GM18520 (cell line): ENCODE results near the gene PPP1R13B.

Experiments used
- ATAC-seq: cut with Tn5 transposase; IDR thresholded peaks from one replicate; pipeline ENCODE4 v1.9.1; 2021; ENCODE audit not compliant: unreplicated experiment

The PPP1R13B gene

DNA sequence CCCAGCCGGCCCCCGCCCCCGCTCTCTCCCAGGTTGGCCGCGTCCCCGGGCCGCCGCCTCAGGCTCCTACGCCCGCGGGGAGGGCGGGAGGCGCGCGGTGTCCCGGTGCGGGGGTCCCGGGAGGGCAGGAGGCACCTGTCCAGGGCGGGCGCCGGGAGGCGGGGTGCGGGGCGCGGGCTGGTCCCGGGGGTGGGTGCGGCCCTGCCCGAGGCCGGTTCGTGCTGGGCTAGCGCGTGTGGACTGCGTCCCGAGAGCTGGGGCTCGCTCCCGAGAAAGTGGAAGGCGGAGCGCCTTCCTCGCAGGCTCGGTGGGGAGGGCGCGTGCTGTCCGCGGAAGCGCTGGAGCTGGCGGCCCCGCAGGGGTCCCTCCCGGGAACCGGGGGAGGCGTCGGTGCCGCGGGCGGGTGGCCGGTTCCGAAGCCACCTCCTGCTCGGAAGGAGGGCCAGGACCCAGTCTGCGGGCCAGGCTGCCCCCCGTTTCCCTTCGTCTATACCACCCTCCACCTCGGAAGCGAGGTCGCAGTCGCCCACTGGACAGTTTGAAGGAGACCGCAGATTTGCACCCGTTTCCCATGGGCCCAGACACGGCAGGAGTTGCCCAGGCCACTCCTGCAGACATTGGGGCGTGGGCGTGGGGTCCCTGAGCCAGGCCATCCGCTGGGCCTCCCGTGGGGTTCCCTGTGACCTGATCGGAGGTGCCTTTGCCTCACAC lies 131.1 kb downstream of the PPP1R13B start:
- ATAC-seq = no peak

DNA sequence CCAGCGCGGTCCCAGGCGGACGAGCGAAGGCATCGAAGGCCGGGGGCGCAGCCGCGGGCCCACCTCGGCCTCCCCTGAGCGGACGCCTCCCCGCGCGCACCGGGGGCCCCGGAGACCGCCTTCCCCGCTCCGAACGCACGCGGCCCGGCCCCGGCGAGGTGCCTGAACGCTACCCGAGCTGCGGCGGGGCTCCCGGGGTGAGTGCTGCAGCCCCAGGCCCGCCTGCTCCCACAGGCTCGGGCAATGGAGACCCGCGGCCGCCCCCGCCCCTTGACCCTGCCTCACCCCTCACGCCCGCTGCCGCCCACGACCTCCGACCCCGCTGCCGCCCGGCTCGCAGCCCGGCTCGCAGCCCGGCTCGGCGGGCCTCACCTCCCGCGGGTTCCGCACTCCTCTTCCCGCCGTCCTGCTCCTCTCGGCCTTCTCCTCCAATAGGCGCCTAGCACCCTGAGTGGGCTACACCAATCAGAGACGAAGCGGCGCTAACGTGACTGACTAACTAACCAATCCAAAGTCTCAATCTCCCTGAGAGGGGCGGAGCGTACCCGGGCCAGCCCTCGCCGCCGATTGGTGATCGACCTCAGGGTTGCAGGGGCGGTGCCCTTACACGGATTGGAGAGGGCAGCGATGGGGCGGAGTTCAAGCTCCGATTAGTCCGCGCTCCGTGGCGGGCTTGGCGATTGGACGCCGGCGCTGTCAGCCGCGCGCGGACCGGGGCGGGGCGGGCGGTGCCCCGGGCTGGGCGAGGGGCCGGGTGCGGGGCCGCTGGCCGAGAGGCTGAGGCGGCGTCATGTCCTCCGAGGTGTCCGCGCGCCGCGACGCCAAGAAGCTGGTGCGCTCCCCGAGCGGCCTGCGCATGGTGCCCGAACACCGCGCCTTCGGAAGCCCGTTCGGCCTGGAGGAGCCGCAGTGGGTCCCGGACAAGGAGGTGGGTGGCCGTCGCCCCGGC lies 132.0 kb downstream of the PPP1R13B start, which contains the start of the genes XRCC3 and ZFYVE21:
XRCC3 (minus strand) TSS at position 400 of the 949 bp plus-strand sequence. CDS start 4,364 bp downstream, outside the sequence.
ZFYVE21 (plus strand) TSS at position 759 of the 949 bp plus-strand sequence; CDS start at position 791, 32 bp downstream.
- ATAC-seq = peak; percentile 93

DNA sequence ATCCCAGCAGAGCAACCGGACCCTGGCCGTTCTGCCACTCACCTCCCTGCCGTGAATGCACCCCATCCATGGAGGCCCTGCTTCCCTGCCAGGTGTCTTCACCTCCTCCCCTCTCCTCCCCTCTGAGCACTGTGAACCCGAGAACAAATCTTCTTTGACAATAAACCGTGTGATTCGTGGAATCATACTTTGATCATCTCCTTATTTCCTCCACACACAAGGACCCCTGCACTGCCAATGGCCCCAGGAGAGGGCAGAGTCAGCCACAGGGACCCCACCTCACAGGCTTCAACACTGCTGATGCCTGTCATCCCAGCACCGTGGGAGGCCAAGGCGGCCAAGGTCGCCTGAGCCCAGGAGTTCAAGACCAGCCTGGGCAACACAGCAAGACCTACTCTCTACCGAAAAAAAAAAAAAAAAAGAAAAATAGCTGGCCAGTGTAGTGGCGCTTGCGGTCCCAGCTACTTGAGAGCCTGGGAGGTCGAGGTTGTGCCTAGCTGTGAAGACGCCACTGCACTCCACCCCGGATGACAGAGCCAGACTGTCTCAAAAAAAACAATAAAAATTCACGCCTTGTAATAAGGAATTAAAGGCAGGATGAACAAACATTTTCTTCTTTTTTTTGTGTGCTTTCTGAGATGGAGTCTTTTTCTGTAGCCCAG lies 133.2 kb downstream of the PPP1R13B start:
- ATAC-seq = no peak

DNA sequence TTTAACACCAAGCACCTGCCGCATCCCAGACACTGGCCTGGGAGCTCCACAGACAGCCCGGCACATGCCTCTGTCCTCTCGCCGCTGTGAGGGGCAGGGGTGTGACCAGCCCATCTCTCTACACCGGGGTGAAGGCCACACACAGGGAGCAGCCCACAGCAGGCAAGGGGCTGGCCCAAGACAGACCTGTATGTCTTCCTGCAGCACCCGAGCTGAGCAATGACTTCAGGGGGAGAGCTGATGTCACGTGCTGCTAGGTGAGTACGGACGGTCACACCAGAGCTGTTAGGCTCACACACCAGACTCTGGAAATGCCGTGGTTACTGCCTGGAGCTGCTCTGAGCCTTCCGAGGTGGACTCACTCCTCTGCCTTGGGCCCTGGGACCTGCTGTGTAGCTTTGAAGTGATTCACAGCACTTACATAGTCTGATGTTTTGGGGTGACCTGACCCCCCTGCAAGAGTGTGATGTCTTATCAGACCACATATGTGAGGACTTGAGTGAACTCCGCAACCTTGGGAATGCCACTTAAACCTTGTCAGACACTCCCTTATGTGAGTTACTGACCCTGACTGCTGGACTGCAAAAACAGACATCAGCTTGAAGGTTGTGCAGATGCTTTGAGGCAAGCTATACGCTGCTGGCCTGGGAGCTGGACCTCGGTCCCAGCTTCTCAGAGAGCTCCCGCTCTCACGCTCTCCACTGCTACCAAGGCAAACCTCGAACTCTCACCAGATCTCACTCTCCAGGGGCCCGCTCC lies 133.9 kb downstream of the PPP1R13B start:
- no peak for ATAC-seq

DNA sequence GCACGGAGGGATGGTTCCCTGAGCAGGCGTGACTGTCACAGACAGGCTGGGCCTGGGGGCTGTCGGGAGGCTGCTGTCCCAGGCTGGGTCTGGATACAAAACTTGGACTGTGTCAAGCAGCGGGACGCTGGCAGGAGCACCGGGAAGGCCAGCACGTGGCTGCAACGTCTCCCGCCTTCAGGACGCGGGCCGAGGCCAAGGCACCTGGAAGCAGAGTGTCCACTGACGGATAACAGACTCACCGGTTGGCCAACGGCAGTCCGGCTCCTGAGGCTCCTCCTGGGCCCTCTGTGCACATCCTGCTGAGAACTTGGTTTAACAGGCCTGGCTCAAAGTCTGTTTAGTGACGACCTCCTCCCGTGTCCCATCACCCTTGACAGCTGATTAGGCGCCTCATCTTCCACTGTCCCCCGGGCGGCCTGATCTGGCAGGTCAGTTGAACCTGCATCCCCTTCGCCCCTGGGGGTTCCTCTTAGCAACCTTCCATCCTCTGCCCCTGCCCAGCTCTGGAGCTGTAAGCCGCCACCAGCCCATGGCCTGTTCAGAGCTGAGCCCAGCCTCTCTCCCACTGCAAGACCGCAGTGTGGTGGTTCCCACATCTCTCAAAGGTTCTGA lies 134.6 kb downstream of the PPP1R13B start:
- ATAC-seq = no peak

DNA sequence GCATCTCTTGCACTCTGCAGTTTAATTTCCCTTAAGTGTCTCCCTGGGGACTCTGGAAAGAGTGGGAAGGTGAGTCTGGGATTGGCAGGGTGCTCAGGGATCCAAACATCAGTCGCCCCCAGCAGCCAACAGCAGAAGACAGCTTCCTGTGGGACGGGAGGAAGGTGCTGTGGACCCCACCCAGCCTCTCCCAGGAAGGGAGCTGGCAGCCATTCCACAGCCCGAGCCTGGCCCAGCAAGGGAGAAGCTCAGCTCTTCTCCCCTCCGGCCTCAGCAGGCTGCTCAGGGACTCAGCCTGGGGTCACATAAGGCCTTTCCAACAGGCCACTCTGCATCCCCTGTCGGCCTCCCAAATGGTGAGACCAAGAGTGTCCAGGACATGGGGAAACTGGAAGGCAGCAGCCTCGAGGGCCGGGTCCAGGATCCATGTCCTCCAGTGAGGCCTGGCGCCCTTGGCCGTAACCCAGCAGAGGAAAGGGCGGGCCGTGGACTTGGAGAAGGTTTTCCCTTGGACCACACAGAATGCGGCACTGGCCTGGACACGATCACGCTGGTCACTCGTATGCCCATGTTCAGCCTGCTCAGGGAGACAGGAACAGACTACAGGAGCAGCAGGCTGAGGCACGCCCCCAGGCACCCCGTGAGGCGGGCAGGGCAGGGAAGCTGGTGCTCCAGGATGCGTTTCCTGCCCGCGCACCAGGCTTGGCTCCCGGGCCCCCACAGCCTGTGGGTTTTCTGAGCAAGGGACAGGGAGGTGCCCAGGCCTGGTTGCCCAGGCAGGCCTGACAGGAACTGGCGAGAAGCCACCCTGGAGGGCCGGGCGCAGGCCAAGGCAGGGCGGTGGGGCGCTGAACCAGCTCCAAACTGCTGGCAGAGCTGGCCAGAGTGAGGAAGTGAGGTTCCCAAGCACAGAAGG lies 135.6 kb downstream of the PPP1R13B start:
- ATAC-seq = no peak

DNA sequence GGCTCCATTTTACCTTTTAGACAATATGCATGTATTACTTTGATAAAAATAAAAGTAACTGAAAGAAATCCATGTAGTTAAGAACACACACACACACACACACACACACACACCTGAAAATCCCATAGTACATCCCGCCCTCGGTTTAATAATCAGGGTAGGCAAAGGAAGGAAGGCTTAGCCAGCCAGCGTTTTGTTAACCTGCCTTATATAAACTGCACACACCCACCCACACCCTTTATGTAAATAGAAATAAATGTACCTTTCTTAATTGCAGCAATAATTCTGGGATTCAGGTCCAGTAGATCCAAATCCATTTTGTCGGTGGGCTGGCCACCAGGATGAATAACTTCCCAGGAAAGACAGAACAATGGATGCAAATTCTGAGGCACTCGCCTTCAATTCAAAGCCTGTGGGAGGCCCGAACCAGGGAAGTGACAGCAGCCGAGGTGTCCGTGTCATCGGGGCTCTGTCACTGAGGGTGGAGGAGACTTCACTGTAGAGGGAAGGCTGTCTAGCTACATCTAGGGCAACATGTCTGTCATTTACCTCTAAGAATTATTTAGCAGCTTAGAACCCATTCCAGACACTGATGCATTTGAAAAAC lies 136.5 kb downstream of the PPP1R13B start:
- no peak for ATAC-seq

DNA sequence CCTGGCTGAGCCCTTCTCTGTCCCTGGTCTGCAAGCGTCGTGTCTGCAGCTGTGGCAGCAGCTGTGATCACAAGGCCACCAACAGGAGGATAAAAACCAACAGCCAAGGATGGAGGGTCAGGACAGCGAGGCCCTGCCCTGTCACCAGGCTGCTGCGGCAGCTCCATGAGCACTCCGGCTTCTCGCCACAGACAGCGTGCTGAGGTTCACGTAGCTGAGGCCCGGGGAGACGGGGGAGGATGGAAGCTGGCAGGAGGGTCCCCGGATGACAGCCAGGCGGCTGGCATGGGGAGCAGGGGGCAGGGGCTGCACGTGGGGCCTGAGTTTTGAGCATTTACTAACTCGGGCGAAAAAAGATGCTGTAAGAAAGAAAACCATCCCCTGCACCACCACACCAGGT lies 137.6 kb downstream of the PPP1R13B start:
- no peak for ATAC-seq

DNA sequence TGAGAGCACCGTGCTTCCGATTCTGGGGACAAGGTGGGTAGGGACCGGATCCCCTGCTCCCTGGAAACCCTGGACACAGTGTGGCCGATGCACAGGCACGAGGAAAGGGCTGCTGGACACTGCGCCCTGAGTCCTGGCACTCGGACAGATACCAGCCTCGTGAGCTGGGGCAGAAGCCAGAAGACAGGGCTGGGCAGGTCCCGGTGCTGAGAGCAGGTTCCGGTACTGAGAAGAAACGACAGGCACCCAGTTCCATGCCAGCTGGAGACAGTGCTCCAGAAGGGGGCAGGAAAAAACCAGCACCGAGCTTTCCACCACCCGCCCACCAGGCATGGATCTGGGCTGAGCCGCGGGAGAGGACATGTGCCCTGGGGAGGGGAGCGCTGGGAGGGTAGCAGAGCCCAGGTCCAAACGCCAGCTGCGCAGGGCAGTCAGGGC lies 138.6 kb downstream of the PPP1R13B start:
- ATAC-seq = no peak

DNA sequence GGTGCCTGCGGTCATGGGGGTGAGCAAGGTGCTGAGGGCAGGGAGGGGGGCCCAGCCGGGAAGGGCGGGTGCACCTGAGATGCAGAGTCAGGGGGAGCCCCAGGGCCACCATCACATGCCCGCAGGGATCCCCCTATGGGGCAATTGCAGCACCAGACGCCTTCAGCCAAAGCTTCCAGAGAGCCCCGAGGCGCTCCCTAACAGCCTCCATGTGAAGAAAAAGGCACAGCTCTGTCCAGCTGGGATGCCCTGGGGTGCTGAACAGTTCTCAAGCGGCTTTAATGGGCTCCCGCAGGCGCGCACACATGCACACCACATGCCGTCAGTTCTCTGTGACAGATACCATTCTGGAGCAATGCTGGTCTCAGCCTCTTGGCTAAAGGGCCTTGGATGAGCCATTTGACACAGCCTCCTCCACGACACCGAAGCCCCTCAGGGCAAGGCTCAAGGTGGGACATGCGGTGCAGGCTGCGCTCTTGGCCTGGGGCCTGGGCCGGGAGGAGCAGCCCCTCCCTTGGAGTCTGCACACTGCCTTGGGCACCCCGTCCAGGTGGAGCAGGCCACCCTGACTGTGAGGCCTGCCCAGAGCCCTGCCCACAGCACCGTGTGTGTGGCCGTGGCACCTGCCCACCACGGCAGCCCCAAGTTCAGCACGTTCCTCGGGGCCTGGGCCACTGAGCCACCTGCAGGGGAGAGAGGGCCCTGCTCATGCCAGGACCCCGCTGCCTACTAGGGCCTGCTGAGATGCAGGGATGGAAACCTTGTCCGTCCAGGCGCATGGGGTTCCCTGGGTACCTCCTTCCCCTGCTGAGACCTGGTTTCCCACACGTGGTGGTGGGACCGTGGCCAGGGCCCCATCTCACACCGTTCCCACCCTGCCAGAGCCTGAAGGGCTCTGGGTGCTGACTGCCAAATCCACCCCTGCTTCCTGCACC lies 139.8 kb downstream of the PPP1R13B start:
- no peak for ATAC-seq

DNA sequence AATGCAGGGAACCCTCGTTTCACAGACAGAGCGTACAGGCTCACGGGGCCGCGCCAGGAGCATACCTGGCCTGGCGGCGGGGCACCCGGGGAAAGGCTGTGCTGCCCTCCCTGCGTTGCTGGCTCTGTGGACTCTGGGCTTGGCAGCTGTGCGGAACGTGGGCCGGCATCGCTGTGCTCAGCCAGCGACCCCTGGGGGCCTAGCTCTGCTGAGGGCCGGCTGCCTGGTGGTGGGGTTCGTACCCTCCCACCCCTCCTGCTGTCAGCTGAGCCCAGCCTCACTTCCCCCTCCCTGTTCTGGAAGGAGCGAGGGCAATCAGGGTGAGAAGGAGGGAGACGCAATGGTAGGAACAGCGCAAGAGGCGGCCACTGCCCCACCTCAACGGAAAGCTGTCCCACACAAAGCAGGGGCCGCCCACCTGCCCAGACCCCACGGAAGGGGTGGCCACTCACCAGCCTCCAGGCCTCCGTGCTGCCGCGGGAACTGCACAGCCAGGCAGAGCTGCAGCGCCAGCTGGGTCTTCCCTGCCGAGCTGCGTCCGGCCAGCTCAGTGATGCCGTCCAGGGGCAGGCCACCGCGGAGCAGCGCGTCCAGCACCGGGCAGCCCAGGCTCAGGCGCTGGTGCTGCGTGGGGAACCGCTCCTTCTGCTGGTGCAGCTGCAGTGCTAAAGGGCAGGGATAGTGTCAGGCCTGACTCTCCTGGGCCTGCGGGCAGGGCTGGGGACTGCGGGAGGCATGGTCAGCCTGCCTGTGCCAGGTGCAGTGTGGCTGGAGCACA lies 140.6 kb downstream of the PPP1R13B start:
- ATAC-seq = no peak

DNA sequence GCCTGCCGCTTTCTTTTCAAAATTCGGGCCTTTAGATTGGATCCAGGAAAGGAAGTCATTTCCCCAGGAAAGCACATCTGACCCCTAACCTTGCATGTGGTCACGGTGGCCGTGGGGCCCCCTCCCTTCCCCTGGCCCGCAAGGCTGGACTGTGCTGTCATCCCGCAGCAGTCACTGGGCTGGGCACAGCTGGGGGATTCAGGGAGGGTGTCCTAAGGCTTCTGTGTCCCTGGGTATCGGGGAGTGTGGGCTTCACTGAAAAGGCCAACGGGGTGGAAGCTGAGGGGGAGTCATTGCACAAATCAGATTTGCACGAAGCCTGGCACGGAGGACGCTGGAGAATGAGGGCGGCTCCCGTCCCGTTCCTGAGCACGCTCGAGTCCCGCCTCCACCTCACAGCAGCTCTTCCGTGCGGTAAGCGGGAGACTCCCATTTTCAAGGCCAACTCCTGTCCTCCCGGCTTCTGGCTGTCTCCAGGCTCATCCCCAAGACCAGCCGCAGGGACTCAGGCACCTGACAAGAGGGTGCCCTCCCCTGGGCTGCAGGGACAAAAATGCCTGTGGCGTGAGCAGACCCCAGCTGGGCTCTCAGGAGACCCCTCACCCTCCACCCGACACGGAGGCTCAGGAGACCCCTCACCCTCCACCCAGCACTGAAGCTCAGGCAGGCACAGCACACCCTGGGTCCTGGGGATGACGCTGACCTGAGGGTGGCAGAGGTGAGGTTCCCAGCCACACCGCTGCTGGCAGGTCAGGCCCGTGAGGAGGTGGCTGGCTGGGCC lies 141.7 kb downstream of the PPP1R13B start:
- no peak for ATAC-seq

DNA sequence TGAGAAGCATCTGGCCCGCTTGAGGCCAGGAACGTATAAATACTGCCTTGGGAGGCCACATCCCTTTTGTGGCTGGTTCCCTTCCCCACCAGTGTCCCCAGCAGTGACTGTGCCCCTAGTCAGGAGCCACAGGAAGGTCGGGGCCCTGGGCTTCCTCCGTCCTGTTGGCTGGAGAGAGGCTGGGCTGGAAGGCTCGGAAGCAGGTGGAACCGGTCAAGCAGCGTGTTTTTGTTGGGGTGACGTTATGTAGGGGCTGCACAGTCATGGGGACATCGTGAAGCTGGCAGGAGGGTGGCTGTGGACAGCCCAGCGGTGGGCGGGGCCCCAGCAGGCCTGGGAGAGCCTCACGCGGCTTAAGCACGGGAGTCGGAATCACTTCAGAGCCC lies 142.3 kb downstream of the PPP1R13B start:
- no peak for ATAC-seq

DNA sequence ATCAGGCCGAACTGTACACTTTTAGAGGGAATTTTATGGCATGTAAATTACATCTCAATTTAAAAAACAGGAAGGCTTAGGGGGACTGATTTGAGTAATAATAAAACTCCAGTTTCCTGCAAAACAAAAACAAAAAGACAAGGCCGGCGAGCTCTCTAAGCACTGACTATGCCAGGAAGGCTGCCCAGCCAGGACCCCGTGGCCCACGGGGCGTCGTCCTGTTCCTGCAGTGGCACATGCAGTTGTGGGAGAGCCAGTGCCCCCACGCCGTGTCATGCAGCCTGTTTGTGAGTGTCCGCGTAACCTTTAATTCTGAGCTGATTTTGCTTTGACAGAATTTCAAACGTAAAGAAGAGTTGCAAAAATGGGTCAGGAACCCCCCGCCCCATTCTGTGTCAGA lies 142.7 kb downstream of the PPP1R13B start:
- no peak for ATAC-seq

DNA sequence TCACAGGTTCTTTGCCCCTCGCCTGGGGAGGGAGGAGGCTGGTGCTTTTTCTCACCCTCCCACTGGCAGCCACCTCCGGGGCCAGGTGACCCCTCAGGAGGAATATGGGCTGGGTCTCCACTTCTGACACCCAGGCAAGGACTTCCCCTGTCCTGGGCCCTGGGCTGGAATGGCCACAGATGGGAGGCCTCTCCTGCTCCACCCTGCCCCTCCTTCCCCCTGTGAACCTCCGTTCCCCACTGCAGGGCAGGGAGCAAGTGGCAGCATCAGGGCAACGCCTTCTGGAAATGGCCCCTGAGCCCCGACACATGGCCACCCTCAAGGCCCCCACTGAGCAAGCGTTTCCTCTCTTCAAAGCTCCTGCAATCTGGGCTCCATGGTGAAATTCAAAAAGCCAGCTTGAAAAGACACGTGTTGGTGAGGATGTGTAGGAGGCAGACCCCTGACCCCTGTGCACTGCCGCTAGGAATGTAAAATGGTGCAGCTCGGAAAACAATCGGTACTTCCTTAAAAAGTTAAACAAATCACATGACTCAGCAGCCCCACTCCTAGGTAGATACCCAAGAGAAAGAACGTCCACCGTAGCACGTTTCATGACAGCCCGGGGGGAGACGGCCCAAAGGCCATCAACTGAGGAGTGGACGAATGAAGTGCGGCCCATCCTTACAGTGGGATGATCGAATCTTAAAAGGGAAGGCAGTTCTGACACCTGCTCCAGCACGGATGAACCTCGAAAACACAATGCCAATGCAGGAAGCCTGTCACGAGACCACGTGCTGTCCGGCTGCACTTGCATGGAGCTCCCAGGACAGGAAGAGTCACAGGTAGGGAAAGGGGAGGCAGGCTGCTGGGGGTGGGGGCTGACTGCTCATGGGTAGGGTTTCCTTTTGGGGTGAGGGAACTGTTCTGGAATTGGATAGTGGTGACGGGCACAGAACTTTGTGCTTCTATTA lies 143.7 kb downstream of the PPP1R13B start:
- no peak for ATAC-seq
